ENCODE results near the gene OSGEP. TPM values are rescaled to one million over a fixed set of nuclear protein-coding genes. Genes with fewer than 3 reads are reported as not detected.

The OSGEP gene
- total and polyA plus RNA-seq, 2 donors (not counting 1 experiment from before 2014, with no cell fraction given), result 18.1 to 34.0 TPM

DNA sequence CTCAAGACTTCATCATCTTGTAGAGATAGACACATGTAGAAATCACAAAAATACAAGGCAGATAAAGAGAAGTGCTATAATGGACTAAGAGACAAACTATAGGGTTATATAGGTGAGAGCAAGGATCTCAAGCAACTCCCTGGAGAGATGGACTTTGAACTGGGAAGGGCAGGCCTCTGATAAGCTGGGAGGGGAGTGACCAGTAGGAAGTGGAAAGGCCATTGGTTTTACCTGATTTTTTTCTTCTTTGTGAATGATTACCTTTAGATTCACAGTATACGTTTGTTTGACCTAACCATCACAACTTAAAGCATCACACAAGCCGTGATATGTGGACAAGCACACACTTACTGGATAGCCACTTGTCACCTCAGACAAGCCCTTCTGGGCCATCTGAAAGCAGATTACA, 36.1 kb downstream of the OSGEP start:
- no peak overlapping the region for H2AFZ ChIP-seq (ENCODE audit: low read length)
- TF ChIP-seq, protein P1, sequence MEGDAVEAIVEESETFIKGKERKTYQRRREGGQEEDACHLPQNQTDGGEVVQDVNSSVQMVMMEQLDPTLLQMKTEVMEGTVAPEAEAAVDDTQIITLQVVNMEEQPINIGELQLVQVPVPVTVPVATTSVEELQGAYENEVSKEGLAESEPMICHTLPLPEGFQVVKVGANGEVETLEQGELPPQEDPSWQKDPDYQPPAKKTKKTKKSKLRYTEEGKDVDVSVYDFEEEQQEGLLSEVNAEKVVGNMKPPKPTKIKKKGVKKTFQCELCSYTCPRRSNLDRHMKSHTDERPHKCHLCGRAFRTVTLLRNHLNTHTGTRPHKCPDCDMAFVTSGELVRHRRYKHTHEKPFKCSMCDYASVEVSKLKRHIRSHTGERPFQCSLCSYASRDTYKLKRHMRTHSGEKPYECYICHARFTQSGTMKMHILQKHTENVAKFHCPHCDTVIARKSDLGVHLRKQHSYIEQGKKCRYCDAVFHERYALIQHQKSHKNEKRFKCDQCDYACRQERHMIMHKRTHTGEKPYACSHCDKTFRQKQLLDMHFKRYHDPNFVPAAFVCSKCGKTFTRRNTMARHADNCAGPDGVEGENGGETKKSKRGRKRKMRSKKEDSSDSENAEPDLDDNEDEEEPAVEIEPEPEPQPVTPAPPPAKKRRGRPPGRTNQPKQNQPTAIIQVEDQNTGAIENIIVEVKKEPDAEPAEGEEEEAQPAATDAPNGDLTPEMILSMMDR (conservative IDR thresholded peaks at IDR 0.05 in 1 of 2, IDR thresholded peaks at IDR 0.05 in 1 of 2; ENCODE audit: low read depth in 1 of 2, low read length in 2 of 2), result no peak
- TF ChIP-seq EZH2 (IDR thresholded peaks at IDR 0.05; ENCODE audit: low read length, missing control alignments), result no peak
- H4K20me1 ChIP-seq (ENCODE audit: control insufficient read depth, extremely low read depth, insufficient read depth, low read length), result no peaks in the 10 kb centered on the region
- H3K36me3 ChIP-seq (ENCODE audit: control insufficient read depth, insufficient read depth, low read length), result no peaks in the 10 kb centered on the region
- H3K27me3 ChIP-seq (ENCODE audit: control insufficient read depth, insufficient read depth, low read length), result no peaks in the 10 kb centered on the region
- no peak overlapping the region for H3K9ac ChIP-seq (ENCODE audit: insufficient read depth, low read length)
- H3K27ac ChIP-seq (ENCODE audit: insufficient read depth, low read length), result no peak overlapping the region
- no peaks in the 10 kb centered on the region for H3K79me2 ChIP-seq (ENCODE audit: control insufficient read depth, insufficient read depth, low read length)
- H3K4me2 ChIP-seq (ENCODE audit: extremely low read depth, insufficient read depth, low read length), result no peak overlapping the region
- no peak for DNase-seq (ENCODE audit: low read depth in 2 of 2)
- no peaks in the 10 kb centered on the region for H3K9me3 ChIP-seq (ENCODE audit: control insufficient read depth, insufficient read depth, low read depth, low read length)
- H3K4me3 ChIP-seq (replicated peaks in 1 of 4; ENCODE audit: control extremely low read depth in 1 of 4, insufficient read depth in 1 of 4, low read depth in 3 of 4, low read length in 4 of 4), result no peak overlapping the region
- no peaks in the 10 kb centered on the region for H3K4me1 ChIP-seq (ENCODE audit: control insufficient read depth, extremely low read depth, insufficient read depth, low read length)

DNA sequence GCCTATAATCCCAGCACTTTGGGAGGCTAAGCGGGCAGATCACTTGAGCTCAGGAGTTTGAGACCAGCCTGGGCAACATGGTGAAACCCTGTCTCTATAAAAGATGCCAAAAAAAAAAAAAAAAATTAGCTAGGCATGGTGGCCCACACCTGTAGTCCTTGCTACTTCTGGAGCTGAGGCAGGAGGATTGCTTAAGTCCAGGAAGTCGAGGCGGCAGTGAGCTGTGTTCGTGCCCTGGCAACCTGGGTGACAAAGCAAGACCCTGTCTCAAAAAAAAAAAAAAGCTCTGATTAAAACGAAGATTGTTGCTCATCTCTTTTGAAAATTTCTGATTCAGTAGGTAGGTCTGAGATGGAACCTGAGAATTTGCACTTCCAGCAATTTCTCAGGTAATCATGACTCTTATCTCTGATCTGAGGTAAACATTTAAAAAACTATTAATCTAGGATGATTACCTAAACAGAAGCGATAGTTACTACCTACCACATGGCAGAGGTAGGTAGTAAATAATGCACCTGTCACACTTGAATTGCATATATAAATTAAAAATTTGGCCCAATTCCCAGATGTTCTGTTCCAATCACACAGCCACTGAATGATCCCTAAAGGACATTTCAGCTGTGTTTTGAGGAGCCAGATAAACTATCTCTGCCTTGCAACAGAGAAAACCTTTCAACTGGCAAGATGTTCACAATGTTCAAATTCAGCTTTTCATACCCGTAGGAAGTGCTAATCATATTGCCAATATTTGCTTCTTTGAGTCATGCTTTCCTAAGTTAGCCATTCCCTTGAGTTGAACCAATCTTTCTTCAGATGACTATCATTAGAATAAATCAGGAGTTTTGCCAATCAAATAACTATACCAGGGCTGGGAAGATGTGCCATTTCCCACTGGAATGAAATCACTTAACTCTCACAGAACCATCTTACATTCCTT, 37.1 kb downstream of the OSGEP start:
- H3K9ac ChIP-seq (ENCODE audit: insufficient read depth, low read length), result no peak overlapping the region
- H3K4me1 ChIP-seq (ENCODE audit: control insufficient read depth, extremely low read depth, insufficient read depth, low read length), result no peaks in the 10 kb centered on the region
- no peak overlapping the region for H3K4me2 ChIP-seq (ENCODE audit: extremely low read depth, insufficient read depth, low read length)
- no peak overlapping the region for H2AFZ ChIP-seq (ENCODE audit: low read length)
- no peaks in the 10 kb centered on the region for H3K79me2 ChIP-seq (ENCODE audit: control insufficient read depth, insufficient read depth, low read length)
- no peak overlapping the region for H3K27ac ChIP-seq (ENCODE audit: insufficient read depth, low read length)
- no peak for DNase-seq (ENCODE audit: low read depth in 2 of 2)
- H3K27me3 ChIP-seq (ENCODE audit: control insufficient read depth, insufficient read depth, low read length), result no peaks in the 10 kb centered on the region
- no peaks in the 10 kb centered on the region for H3K36me3 ChIP-seq (ENCODE audit: control insufficient read depth, insufficient read depth, low read length)
- H3K4me3 ChIP-seq (replicated peaks in 1 of 4; ENCODE audit: control extremely low read depth in 1 of 4, insufficient read depth in 1 of 4, low read depth in 3 of 4, low read length in 4 of 4), result no peak overlapping the region
- TF ChIP-seq EZH2 (IDR thresholded peaks at IDR 0.05; ENCODE audit: low read length, missing control alignments), result no peak
- TF ChIP-seq, protein P1 (conservative IDR thresholded peaks at IDR 0.05 in 1 of 2, IDR thresholded peaks at IDR 0.05 in 1 of 2; ENCODE audit: low read depth in 1 of 2, low read length in 2 of 2), result no peak
- no peaks in the 10 kb centered on the region for H4K20me1 ChIP-seq (ENCODE audit: control insufficient read depth, extremely low read depth, insufficient read depth, low read length)
- H3K9me3 ChIP-seq (ENCODE audit: control insufficient read depth, insufficient read depth, low read depth, low read length), result no peaks in the 10 kb centered on the region

DNA sequence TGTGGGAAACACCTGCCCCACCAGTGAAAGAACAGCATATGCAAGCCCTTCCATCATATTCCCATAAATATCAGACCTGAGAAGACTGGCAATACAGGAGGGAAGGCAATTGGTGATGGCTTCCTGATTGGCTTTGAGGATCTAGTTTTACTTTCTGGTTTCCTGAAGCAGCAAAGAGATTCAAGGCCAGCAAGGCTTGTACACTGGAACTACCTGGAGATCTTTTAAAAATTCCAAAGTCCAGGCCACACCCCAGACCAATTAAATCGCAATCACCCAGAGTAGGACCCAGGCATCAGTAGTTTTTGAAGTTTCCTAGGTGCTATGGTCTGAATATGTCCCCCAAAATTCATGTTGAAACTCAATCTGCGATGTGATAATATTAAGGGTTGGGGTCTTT, 38.4 kb downstream of the OSGEP start:
- H3K4me1 ChIP-seq (ENCODE audit: control insufficient read depth, extremely low read depth, insufficient read depth, low read length), result no peaks in the 10 kb centered on the region
- H4K20me1 ChIP-seq (ENCODE audit: control insufficient read depth, extremely low read depth, insufficient read depth, low read length), result no peaks in the 10 kb centered on the region
- H3K9me3 ChIP-seq (ENCODE audit: control insufficient read depth, insufficient read depth, low read depth, low read length), result no peaks in the 10 kb centered on the region
- no peak overlapping the region for H3K4me2 ChIP-seq (ENCODE audit: extremely low read depth, insufficient read depth, low read length)
- no peaks in the 10 kb centered on the region for H3K27me3 ChIP-seq (ENCODE audit: control insufficient read depth, insufficient read depth, low read length)
- no peak overlapping the region for H3K4me3 ChIP-seq (replicated peaks in 1 of 4; ENCODE audit: control extremely low read depth in 1 of 4, insufficient read depth in 1 of 4, low read depth in 3 of 4, low read length in 4 of 4)
- H3K79me2 ChIP-seq (ENCODE audit: control insufficient read depth, insufficient read depth, low read length), result peaks cover 5% of the 10 kb centered on the region
- H3K27ac ChIP-seq (ENCODE audit: insufficient read depth, low read length), result no peak overlapping the region
- H3K36me3 ChIP-seq (ENCODE audit: control insufficient read depth, insufficient read depth, low read length), result no peaks in the 10 kb centered on the region
- TF ChIP-seq, protein P1 (conservative IDR thresholded peaks at IDR 0.05 in 1 of 2, IDR thresholded peaks at IDR 0.05 in 1 of 2; ENCODE audit: low read depth in 1 of 2, low read length in 2 of 2), result no peak
- TF ChIP-seq EZH2 (IDR thresholded peaks at IDR 0.05; ENCODE audit: low read length, missing control alignments), result no peak
- DNase-seq (ENCODE audit: low read depth in 2 of 2), result no peak
- H2AFZ ChIP-seq (ENCODE audit: low read length), result peak overlapping the region; percentile 22
- no peak overlapping the region for H3K9ac ChIP-seq (ENCODE audit: insufficient read depth, low read length)
